Left lung (tissue), 10 donors: ENCODE data around the gene SIK3. TPM values are rescaled to one million over a fixed set of nuclear protein-coding genes. Genes with fewer than 3 reads are reported as not detected.

Source experiments
- ATAC-seq: fragments of 200-7000 bp; cut with Tn5 transposase; one replicate; pipeline ENCODE4 v1.9.1; 2020; ENCODE audit warnings: moderate library complexity
- DNase-seq, 4 donors: peaks; one replicate each; pipeline ENCODE4 v3.0.0-alpha.2; 2013 to 2020
- H3K27ac ChIP-seq, 2 donors: fragments of 200-600 bp; sonication (generic) in 1 of 2; one replicate each; pipeline versions ENCODE4 v1.5.0 to v1.8.0; 2020 to 2021
- H3K27me3 ChIP-seq, 2 donors: fragments of 200-600 bp; sonication (generic) in 1 of 2; one replicate each; pipeline versions ENCODE4 v1.5.0 to v1.8.0; 2020 to 2021
- H3K36me3 ChIP-seq, 2 donors: fragments of 200-600 bp; sonication (generic) in 1 of 2; one replicate each; pipeline versions ENCODE4 v1.5.0 to v1.8.0; 2020 to 2021
- H3K4me1 ChIP-seq, 2 donors: fragments of 200-600 bp; one replicate each; pipeline ENCODE4 v1.8.0; 2021
- H3K4me3 ChIP-seq, 2 donors: fragments of 200-600 bp; sonication (generic) in 1 of 2; one replicate each; pipeline versions ENCODE4 v1.5.0 to v1.8.0; 2020 to 2021; ENCODE audit warnings: mild to moderate bottlenecking in 1 of 2
- H3K9me3 ChIP-seq, 2 donors: fragments of 200-600 bp; sonication (generic) in 1 of 2; one replicate each; pipeline versions ENCODE4 v1.5.0 to v1.8.0; 2020 to 2021
- CTCF ChIP-seq, 2 donors: fragments of 200-600 bp; sonication (generic) in 1 of 2; IDR thresholded peaks; one replicate each; pipeline versions ENCODE4 v1.5.0 to v1.8.0; 2021; ENCODE audit warnings: antibody characterized with exemption in 2 of 2
- intact Hi-C, 2 donors: fragments of 100-400 bp; cut with DNase I; formaldehyde crosslinking; loops; one replicate each; pipeline versions ENCODE4 v1.11.2 to v1.14.2; 2022
- polyA plus RNA-seq, 6 donors: library from polyadenylated mRNA; unstranded; fragments of 120-200 nt; gene quantifications; one replicate each; pipeline ENCODE4 v1.2.1, GENCODE V29; 2013; ENCODE audit not compliant: insufficient read length in 6 of 6
- total RNA-seq, 2 donors: library from RNA; stranded (reverse); fragmentation: NEBNext Ultra II Directional; extraction: Animal tissue kit (Norgen Biotek cat#: 25700); gene quantifications; one replicate each; pipeline ENCODE4 v1.2.1, GENCODE V29; 2021
- donor health status: DM: no; HTN: yes; CAD: no.
- donor health status: DM: no; HTN: no; CAD: no.

The SIK3 gene
- total and polyA plus RNA-seq, 8 donors: 28.0 to 49.6 (median 35.9) TPM

- no peak overlapping the region for H3K4me3 ChIP-seq
- peaks cover 0 to 5% of the 10 kb centered on the region in 2 donors for H3K27me3 ChIP-seq
- no peak for TF ChIP-seq CTCF (IDR thresholded peaks at IDR 0.05)
- peaks cover 8 to 25% of the 10 kb centered on the region in 2 donors for H3K4me1 ChIP-seq
- intact Hi-C loops: no loop called here
- ATAC-seq (no peak), DNase-seq (no peak)
- H3K36me3 ChIP-seq: peaks cover 0 to 7% of the 10 kb centered on the region in 2 donors
- no peaks in the 10 kb centered on the region for H3K9me3 ChIP-seq
- no peak overlapping the region for H3K27ac ChIP-seq
These were observed 259.7 kb downstream of the SIK3 start for GRCh38 chr11:116838321-116839084.

- DNase-seq (no peak), ATAC-seq (no peak)
- no peak for TF ChIP-seq CTCF (IDR thresholded peaks at IDR 0.05)
- no peaks in the 10 kb centered on the region for H3K9me3 ChIP-seq
- H3K27me3 ChIP-seq: peaks cover 0 to 5% of the 10 kb centered on the region in 2 donors
- peak within 1 kb of the TSS in 1 of 2 donors; percentile 36 for H3K4me3 ChIP-seq
- H3K36me3 ChIP-seq: no peaks in the 10 kb centered on the region
- H3K27ac ChIP-seq: peak within 1 kb of the TSS; percentile 73 to 87
- H3K4me1 ChIP-seq: peaks cover 8 to 25% of the 10 kb centered on the region in 2 donors
- intact Hi-C loops: no loop called here
These were observed 260.8 kb downstream of the SIK3 start, which contains the start of gene APOA1 for GRCh38 chr11:116837231-116838091. TSS of gene APOA1 (minus strand) at chr11:116837622. CDS start at chr11:116837387, 235 bp downstream.

- peak overlapping the region; percentile 73 to 87 for H3K27ac ChIP-seq
- no peak for ATAC-seq
- no peak for DNase-seq
- peaks cover 0 to 5% of the 10 kb centered on the region in 2 donors for H3K27me3 ChIP-seq
- peak overlapping the region in 1 of 2 donors; percentile 36 for H3K4me3 ChIP-seq
- H3K9me3 ChIP-seq: no peaks in the 10 kb centered on the region
- intact Hi-C loops: no loop called here
- peaks cover 8 to 25% of the 10 kb centered on the region in 2 donors for H3K4me1 ChIP-seq
- no peak for TF ChIP-seq CTCF (IDR thresholded peaks at IDR 0.05)
- no peaks in the 10 kb centered on the region for H3K36me3 ChIP-seq
These were observed 261.6 kb downstream of the SIK3 start for GRCh38 chr11:116836632-116836991.

GRCh38 chr11:116835791-116836631 is 262.2 kb downstream of the SIK3 start:
- peaks cover 8 to 25% of the 10 kb centered on the region in 2 donors for H3K4me1 ChIP-seq
- H3K36me3 ChIP-seq: no peaks in the 10 kb centered on the region
- no peaks in the 10 kb centered on the region for H3K9me3 ChIP-seq
- intact Hi-C loops: no loop called here
- peak; percentile 89 to 99 (median 96) for DNase-seq
- H3K27ac ChIP-seq: peak overlapping the region; percentile 73 to 87
- peaks cover 0 to 5% of the 10 kb centered on the region in 2 donors for H3K27me3 ChIP-seq
- TF ChIP-seq CTCF (IDR thresholded peaks at IDR 0.05): peak; percentile 34 to 51
- H3K4me3 ChIP-seq: peak overlapping the region; percentile 10 to 36
- peak; percentile 91 for ATAC-seq
